Activated CD4-positive, alpha-beta T cell treated with anti-CD3 and anti-CD28 coated beads for 4 hours (primary cell): ENCODE results near the gene CHMP2A.

Experiments
- DNase-seq, 2 donors: peaks; one replicate each; pipeline ENCODE4 v3.0.0-alpha.2; 2020

Gene CHMP2A

DNA sequence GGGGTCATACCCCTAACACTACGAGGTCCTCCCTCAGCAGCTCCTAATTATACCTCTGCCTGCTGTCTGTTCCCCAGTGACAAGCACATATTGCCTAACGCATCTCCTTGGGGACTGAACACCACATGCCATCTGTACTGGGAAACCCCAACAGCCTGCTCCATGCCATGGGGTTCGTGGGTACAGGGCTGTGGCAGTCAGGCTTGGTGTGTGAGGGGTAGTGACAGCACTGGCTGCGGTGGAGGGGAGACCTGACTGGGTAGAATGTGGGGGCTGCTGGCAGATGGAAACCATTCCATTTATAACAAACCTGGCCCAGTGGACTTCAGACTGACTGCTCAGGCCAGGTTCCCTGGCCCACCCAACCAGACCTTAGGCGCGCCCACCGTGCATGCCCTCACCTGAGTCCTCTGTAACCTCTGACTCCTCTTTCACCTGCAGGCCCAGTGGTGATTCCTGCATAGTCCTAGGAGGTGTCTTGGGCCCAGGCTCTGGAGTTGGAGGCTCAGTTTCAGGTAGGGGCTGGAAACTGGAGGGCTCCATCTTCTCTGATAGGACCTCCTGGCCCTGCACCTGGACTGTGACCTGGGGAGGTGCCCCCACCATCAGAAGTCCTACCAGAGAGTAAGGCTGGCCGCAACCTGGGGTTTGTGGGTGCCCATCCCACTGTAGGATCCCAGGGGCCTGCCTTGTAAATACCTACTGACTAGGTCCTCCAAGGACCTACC lies 15.2 kb upstream of the CHMP2A start:
- DNase-seq: peak in 1 of 2 donors; percentile 0

DNA sequence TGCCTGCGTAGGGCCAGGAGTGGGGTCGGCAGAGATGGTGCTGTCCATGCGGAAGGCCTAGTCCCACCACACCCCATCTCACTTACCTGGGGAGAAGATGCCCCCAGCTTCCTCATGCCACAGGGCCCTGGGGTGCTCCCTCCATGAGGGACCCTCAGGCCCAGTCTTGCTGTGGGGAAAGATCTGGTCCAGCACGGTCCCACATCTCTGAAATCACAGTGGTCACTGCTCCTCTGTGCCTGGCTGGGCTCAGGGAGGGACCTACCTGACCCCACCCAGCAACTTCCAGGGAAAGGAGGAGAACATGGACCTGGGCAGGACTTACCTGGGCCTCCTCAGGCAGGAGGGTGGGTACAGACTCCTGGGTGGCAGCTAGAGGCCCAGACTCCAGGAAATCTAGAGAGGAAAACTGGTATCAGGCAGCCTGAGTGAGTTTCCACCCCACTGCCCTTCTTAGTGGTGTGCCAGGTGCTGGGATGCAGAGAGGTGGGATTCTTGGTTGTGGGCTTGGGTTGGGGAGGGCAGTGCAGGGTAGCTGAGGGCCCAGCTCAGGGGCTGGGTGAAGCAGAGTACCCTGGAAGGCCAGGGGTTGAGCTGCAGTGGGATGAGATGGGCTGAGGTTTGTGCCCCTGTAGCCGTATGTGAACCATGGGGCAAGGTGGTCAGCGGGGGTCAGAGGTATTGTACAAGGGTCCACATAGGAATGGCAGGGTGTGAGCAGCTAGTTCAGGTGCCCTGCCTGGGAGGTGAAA lies 14.5 kb upstream of the CHMP2A start:
- DNase-seq: no peak

DNA sequence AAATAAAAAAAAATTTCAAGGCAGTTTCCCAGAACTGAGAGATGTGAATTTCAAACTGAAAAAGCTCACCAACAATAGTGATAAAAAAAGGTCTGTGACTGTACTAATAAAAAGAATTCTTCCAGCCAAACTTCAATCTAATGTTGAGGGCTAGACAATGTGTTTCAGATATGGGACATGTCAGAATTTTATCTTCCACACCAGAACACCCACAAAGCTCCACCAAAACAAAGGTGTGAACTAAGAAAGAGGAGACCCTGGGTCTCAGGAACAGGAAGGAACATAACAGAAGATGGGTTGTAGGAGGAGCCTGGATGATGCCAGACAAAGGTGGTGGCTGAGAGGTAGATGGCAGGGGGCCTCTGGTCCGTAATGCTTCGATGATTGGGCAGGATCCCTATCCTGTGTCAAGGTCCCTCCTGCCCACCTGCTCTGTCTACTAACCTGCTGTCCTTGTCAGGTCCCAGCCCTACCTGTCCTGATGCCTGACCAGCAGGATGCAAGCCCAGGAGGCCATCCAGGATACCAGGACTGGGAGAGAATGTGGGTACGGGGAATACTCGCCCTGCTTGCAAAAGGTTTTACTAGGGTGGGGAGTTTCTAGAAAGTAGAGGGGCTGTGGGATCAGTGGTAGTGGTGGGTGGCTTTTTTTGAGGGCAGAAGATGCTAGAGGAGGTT lies 13.7 kb upstream of the CHMP2A start:
- no peak for DNase-seq

DNA sequence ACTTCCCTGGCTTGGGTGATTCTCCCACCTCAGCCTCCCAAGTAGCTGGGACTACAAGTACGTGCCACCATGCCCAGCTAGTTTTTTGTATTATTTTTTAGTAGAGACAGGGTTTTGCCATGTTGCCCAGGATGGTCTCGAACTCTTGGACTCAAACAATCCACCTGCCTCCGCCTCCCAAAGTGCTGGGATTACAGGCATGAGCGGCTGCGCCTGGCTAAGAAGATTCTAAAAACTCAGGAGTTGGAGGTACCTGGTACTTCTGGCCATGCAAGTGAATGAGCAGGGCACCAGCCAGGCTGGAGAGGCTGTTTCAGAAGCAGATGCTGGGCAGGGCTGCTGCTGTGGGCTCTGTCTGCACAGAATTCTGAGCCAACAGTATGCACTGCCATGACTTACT lies 12.1 kb upstream of the CHMP2A start:
- no peak for DNase-seq

DNA sequence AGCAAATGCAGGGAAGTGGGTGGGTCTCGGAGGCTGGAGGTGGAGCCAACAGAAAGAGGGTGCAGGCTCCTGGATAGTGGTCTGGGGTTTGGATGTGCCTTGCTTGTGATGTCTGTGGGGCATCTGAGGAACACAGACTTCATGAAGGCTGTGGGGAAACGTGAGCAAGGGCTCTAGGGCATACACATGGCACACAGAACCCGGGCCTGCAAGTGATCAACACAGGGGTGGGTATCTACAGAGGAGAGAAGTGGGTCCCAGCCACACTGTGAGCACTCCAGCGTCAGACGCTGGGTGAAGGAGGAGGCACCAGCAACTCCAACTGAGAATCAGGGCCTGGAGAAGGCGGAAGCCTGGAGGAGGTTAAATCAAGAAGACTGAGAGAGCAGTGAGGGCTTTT lies 8.9 kb upstream of the CHMP2A start:
- no peak for DNase-seq

DNA sequence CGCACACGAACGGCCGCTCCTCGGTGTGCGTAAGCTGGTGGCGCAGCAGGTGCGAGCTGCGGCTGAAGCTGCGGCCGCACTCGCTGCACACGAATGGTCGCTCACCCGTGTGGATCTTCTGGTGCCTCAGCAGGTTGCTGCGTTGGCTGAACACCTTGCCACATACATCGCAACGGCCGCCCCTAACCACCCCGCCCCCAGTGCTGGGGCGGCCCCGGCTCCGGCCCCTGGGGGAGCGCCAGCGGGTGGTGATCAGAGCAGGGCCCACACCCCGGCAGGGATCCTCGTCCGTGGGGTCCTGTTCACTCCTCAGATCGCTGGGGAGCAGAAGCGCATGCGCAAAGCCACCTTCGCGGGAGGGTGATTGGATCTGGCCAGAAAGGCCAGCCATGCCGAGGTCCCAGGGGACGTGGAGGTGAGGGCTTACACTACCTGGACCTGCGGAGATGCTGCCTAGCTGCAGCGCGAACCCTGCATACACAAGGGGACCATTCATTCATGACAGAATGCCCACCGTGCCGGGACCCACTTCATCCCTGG lies 8.2 kb upstream of the CHMP2A start:
- no peak for DNase-seq

DNA sequence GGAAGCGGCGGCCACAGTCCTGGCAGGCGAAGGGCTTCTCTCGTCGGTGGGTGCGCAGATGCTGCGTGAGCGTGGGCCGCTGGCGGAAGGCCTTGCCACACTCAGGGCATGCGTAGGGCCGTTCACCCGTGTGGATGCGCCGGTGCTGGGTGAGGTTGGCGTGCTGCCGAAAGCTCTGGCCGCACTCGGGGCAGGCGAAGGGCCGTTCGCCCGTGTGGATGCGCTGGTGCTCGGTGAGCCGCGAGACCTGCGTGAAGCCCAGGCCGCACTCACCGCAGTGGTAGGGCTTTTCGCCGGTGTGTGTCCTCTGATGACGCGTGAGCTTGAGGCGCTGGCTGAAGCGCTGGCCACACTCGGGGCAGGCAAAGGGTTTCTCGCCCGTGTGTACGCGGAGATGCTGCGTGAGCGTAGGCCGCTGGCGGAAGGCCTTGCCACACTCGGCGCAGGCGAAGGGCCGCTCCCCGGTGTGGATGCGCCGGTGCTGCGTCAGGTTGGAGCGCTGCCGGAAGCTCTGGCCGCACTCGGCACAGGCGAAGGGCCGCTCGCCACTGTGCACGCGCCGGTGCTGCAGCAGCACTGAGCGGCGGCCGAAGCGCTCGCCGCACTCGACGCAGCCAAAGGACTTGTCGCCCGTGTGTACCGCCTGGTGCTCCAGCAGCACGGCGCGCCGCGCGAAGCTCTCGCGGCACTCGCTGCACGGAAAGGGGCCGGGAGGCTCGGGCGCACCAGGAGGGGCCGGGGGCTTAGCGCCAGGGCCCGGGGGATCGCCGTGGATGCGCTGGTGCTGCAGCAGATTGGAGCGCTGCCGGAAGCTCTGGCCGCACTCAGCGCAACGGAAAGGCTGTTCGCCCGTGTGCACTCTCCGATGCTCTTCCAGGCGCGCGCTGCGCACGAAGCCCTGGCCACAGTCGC lies 7.5 kb upstream of the CHMP2A start:
- DNase-seq: no peak

DNA sequence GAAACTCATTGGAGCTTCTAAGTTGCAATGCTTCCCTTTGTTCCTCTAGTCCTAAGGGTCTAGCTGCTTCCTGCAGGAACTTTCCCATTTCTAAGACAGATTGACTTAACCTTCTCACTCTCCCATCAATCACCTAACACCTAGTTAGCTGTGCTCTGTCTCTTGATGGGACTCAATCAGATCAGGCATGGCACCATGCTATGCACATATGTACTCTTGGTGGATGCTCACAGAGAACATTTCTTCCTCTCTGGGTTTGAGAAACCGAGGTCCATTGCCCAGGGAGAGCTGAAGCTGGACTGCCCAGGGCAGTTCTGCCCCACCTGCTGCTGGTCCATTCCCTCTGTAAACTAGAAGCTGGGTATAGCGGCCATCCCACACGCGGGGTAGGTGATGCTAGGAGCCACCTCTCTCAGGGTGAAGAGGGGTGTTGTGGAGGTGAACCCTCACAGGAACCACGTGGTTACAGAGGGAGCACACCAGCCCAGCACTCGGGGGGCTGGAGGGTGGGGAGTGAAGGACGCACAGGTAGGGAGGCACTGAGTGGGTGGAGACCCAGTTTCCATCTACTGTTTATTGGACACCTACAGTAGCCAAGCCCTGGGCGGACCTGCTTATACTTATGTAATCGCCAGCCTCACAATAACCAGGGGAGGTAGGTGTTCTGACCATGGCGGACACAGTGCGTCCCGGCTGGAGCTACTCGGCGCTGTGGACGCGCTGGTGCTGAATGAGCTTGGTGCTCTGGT lies 6.6 kb upstream of the CHMP2A start:
- DNase-seq: no peak

DNA sequence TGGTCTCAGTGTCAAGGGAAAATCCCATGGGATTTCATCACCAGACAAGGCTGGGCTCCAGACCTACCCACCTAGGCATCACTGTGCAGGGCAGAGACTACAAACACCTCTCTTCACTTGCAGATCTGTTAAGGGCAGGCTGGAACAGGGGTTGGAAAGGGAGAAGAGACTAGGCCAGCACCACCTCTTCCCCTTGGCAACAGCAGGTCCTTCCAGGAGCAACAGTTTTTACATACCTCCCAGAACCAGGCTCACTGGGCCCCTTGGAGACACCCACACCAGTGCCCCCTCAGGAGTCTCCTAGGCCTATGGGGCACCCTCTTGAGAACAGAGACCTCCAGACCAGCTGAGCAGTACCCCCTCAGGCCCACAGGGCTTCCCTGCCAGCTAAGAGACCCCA lies 6.0 kb upstream of the CHMP2A start:
- no peak for DNase-seq

DNA sequence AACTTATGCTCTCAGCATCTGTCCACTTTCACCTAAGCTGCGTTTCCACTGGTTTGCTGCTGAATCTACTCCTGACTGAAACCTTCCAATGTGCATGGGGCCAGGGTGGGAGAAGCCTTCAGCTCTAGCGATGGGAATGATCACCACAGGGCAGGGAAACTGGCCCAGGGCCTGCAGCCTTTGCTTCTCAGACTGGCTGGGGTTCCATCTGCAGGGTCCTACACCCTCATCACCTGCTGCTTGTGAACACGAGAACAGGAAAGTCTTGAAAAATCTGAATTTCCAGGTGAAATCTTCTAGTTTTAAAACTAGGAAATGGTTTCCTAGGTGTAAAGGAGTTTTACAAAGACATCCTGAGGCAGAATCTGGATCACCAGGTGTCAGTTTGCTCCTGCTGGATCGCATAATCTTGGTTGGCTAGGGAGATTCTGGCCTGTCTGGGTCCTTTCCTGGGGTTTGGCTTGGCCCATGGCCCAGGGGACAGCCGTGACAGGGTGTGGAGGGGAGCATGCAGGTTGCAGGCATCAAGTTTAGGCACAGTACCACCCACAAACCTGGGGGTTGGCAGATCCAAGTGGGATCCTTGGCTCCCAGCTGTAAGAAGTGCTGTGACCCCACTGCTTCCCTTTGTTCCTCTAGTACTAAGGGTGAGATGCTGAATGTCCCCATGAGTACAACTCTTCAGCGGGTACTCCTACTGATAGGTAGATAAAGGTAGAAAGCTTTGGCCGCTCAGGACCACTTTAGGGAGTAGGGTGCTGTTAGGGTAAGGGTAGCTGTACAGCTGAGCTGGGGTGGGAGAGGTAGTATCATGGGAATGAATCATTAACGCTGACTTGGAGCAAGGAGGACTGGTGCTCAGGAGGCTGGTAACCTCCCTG lies 5.3 kb upstream of the CHMP2A start:
- DNase-seq: no peak

DNA sequence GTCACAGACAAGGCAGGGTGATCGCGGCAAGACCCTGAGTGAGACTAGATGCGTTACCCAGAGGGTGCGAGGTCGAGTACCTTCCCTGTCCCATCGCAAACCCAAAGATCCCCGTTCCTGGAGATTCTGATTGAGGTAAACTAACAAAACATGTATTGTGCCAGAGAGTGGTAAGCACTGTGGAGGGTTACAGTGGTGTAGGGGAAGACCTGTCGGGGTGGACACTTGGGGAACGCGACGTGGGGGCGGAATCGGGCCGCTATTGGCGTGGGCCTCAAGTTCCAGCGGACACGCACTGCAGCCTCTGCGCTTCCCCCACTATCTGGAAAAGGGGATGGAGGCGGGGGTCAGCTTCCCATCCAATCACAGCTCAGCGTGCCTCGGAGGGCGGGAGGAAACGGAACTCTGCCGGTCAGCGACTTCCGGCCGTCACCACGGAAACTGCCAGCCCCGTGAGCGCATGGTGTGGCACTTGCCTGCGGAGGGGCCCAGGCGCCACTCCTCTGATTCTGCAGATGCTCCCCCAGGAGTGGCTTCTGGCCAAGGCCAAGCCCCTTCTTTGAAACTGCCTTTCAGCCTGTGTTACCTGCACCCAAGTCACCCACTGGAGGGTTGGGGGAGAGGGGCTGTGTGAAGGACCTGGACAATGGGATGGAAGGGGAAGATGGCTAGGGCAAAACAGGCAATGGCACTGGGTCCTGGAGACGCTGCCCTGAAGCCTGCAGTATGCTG lies 4.5 kb upstream of the CHMP2A start:
- peak; percentile 39 to 57 for DNase-seq

DNA sequence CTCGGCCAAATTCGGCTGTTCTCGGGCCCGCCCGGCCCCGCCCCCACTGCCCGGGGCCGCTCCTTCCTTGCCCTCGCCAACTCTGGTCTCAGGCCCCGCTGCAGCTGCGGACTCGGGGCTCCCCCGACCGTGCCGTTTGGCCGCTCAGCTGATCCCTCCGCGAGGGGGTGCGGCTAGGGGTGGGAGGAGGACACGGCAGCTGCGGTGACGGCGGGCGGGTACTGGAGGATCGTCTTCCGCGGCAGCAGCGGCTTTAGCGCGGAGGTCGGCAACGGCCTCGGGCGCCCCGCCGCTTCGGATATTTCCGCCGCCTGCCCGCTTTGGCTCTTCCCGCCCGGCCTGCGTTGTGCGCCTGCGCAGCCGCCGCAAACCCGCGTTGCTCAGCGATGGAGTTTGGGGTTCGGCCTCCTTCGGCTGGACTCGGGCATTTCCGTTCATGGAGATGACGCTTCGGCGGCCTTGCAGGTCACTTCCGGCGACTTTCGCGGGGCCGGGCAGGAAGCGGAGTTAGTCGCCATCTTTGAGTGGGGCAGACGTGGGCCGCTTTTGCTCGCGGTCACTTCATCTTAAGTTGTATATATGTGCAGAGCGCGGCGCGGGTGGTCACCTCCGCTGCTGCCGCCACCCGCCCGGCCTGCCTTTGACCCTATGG lies 3.8 kb upstream of the CHMP2A start:
- peak; percentile 98 to 99 for DNase-seq

DNA sequence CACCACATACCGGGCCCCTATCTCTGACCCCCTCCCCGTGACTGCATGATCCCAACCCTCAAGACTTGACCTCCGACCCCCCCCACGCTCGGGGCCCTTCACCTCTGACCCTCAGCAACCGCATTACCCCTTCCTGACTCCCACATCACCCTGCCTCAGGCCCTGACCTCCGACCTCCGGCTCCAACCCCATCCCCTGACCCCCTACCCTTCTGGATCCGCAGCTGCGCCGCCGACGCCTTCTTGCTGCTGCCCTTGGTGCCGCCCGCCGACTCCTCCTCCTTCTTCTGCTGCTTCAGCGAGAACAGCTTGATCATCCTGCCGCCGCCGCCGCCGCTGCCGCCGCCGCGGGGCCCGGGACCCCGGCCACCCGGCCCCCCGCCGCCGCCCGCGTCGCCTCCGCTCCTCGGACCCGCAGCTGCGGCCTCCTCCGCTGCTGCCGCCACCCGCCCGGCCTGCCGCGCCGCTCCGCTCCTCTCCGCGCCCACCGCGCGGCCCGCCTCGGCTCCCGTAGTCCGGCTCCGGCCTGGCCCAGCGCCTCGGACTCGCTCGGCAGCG lies 3.2 kb upstream of the CHMP2A start, which contains the start of gene UBE2M:
Gene UBE2M, minus strand, starts transcription at position 546 of the 557 bp plus-strand sequence. Its CDS starts 230 bp downstream, at position 316.
- peak; percentile 47 to 64 for DNase-seq

DNA sequence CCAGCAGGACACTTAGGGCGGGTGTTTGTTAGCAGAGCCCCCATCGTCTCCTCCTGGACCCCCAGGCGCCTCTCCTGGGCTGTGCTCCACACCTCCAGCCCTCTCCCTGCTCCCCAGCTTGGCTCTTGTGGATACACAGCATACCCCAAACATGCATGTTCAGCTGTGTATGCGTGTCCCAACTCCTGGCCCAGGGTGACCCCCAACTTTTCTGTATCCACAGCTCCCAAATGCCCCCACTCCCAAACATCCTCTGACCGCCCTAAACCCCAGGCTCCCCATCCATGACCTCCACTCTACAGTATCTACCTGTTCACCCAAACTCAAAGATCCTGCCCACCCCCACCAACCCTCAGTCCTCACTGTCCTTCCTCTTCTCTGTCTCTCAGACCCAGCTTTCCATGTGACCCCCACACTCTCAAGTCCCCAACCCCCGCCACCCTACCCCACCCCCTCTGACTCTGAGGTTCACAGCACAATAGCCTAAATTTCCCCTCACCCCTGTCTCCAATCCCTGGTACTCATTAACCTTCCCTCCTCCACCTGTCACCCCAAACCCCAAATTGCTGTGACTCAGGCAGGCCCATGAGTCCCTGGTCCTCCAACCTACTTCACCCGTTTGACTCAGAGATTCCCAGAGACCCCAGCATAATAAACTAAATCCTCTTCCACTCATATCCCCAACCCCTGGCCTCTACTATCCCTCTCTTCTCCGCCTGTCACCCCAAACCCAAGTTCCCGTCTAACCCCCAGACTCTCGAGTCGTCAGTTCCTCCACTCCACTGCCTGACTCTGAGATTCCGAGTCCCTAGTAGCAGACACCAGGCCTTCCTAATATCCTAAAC lies 2.5 kb upstream of the CHMP2A start:
- no peak for DNase-seq

DNA sequence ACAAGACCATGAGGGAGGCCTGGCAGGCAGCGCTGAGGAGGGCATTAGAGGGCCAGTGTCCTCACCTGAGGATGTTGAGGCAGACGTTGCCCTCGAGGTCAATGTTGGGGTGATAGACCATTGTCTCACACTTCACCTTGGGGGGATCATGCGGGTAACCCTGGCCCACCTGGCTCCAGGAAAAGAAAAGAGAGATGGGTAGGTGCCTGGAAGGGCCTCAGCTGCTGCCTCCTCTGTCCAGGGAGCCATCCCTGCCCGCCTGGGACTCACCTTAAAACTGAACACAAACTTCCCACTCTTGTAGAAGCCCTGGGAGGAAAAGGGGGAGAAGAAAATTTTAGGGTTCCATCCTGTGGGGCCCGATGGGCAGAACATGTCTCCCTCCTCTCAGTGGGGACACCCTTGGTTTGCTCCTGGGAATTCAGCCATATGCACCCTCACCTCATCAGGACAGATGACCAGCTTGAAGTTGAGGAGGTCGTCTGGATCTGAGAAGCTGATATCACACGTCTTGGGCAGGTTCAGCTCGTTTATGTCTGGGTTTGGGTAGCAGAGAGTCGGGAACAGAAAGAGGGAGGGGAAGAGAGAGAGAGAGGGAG lies 1.8 kb upstream of the CHMP2A start:
- DNase-seq: no peak

DNA sequence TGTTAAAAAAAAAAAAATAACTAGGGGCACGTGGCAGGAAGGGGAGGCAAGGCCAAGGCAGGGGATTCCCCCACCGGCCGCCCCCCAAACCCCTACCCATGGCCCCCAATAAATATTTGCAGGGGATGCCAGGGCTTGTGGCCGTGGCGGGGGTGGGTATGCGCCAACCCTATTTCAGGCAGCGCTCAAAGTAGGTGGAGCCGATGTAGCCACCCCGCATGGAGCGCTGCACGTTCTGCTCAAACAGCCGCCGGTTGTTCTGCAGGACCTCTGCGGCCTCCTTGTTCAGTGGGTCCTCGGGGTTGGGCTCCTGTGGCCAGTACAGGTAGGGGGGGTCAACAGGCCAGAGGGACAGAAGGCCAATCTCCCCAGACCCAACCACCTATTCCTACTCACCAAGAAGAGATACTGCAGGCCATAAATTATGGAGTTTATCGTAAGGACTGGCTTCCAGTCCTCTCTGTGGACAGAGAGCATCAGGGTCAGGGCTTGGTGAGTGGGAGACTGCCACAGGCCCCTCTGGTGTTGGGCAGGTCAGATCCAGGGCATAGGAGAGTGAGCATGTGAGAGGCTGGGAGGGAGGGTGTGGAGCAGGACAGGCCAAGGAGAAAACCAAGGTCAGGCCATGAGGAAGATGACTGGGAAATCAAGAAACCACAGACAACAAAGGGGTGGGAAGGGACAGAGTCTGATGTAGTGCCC lies 1.2 kb upstream of the CHMP2A start:
- DNase-seq: no peak

DNA sequence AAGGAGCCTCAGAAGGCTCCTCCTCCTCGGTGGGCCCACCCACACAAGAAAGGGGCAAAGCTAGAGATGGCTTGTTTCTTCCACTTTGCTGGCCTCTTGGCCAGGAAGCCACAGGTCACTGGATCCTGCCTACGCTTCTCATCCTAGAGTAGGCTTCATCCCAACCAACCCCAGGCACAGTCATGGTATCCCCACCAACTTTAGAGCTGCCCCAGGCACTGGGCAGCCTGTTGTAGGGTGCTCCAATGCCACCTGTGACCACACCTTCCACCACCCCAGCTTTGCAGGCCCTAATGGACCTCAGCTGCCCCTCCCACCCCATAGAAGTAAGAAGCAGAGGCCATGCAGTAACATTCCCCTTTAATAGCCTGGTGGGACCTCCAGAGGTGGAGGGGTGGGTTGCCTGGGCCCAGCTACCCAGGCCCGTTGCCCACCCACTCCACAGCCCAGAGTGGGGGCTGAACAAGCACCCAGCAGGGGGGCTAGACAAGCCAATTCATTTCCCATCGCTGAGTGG lies 522 bp upstream of the CHMP2A start:
- DNase-seq: no peak
